ENCODE data around the gene C22orf42. TPM values are rescaled to one million over a fixed set of nuclear protein-coding genes. Genes with fewer than 3 reads are reported as not detected.
"Not testable (repeated sequence)": the region's sequence is repeated elsewhere in the genome, so short reads cannot be mapped to it uniquely, and the experiment has no call there.

The C22orf42 gene
- total RNA-seq, 1 donor from 2014 or later: not detected

DNA sequence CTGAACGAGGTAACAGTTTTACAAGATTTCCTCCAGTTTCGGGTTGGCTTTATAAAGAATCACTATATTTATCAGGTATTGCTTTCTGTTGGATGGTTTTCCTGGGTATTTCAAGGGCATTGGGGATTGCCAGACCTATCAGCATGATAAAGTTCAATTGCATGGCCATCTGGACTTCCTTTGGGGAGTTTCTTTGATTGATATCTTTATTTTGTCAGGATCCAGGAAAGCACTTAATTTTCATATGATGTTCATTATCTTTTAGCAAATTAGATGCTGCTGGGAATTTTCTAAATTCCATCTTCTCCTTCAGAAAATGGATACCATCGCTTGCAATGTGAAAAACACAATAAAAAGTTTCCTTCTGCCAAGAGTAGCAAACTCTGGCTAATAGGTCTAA, 24.5 kb upstream of the C22orf42 start:
- DNase-seq: no peak

DNA sequence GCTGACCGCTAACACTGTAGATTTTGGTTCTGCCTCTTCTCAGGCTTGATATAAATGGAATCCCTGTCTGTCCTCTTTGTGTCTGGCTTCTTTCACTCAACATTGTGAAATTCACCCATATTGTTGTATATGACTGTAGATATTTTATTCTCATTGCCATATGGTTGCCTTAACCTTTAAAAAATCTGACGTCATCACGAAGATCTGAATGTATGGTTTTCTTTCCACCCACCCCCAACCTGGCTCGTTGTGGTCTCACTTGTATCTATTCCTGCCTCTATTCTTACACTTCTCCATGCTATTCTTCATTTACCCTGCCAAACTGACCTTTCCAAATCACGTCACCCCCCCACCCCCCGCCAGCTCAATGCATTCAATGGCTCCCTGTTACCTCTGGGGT, 21.9 kb upstream of the C22orf42 start:
- DNase-seq: no peak

DNA sequence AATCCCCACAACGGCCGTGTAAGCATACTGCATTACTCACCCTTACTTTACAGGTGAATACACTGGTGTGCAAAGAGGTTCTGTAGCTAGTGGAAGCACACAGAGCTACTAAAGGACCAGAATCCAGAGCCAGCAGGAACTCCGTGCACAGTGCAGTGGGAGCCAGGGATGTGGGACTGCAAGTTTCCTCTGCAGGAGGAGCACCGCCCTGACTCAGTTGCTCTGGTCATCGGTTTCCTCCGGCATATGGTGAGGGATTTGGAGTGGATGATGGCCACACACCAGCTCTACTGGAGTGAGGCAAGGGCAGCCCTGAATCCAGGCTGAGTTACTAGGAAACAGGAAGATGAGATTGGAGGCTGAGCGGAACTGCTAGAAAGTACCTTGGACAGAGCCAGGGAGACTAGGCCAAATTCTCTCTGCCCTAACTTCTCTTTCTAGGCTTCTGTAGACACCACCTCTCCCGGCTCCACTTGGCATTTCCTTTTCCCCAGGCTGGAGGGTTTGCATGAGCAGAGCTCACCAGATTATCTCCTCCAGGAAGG, 18.2 kb upstream of the C22orf42 start:
- DNase-seq: no peak

DNA sequence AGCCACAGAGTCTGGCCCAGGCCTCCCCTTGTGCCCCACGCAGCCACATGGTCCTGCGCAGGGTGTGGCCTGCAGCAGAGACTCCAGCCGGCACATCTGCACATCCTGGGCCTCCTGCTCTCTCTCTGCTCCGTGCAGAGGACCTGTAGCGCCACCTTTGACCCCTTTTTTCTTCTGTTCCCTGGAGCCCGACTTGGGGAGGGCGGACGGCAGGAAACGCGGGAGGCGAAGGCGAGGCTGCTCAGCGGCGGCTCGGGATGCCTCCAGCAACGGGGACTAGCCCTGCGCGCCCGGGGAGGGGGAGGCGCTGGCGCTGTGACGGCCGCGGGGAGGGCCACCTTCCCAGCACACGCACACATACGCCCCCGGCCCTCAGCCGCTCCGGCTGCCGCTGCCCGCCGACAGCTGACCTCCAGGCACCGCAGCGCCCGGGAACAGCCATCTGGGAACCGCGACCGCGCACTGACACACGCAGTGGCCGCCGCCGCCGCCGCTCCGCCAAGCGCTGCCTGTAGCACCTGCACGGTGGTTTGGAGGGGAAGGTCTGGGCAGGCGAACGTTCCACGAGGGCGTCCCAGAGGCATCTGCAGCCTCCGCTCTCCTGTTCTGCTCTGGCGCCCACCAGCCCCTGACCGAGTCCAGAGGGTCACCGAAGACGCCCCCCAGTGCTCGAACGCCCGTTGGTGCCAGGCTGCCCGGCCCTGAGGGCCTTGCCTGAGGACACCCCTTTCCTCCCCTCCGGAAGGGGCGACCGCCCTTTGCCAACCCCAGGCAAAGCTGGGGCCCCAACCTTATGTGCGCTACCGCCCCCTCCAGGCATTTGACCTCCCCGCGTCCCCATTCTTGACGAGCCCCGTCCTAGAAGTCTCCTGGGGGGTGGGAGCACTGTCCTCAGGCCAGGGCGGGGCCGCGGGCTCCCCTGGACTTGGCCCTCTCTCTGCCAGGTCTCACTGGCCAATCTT, 16.9 kb upstream of the C22orf42 start:
- DNase-seq: no peak

DNA sequence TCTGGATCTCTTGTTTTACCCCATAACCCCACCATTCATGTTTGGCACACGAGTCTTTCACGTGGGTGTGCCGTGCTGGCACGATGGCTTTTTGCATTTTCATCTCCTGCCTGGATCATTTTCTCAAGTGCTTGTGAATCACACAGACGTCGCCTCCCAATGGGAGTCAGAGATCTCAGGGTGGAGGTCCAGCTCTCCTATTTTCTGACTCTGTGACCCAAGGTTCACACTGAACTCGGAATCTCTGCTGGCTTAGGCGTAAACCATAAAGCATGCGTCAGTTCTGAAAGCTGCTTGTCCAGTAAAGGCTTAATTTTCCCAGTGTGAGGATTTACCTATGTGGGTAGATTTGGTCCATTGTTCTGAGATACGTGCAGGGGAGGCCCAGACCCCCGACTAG, 16.0 kb upstream of the C22orf42 start:
- DNase-seq: no peak

DNA sequence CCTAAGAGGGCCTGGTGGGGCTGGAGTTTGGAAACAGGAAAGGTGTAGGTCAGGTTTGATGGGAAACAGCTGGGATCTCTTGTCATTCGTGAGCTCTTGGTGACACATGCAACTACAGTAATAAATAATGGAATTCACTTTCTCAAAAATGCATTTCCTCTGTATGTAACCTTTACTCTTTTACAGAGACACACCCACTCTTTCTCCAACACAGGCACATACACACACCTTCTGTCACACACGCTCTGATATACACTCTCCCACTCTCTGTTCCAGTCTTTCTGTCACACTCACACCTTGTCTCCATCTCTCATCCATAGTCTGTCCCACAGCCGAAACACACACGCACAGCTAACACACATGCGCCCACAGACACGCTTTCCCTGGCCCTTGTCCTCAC, 6.6 kb upstream of the C22orf42 start:
- no peak for DNase-seq

DNA sequence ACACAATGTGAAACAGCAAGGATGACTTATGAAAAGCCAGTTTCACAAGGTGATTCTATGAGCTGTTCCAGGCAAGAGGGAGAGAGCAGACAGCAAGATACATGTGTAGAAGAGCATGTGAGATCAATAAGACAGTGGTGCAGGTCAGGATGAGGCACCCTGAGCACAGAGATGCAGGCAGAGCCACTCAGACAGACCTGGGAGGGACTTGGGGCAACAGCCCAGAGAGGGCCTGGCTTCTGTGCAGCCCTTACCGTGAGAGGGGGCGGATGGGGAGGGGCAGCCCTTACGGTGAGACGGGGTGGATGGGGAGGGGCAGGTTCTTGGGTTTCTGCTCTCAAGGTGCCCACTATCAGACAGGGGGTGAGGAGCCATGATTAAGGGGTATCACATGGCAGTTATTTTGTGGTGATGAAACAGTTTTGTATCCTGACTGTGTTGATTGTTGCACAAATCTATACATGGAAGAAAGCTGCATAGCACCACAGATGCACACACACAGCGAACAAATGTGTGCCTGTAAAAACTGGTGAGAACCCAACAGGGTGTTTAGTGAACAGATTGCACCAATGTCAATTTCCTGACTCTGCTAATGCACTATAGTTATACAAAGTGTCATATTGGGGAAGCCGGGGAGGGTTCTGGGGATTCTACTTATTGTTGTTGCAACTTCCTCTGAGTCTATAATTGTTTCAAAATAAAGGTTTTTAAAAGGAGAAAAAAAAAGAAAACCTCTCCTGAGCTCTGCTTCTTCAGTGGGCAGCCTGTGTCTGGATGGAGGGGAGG, 5.2 kb upstream of the C22orf42 start:
- DNase-seq: no peak

DNA sequence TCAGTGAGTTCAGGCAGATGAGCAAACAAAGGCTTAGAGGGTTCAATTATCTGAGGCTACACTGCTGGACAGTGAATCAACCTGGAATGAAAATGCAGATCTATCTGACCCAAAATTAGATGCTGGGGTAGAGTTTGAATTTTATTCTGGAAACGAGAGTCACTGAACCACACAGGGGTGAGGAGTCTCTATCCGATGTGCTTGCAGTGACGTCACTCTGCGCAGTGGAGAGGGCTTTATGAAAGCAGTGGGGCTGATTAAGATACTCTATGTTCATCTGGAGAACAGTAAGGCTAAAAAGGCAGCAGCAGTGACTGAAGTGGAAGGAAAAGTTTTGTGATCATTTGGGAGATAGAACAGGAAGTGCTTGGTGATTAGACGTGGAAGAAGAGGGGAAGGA, 1.3 kb upstream of the C22orf42 start:
- not testable (repeated sequence) for DNase-seq

DNA sequence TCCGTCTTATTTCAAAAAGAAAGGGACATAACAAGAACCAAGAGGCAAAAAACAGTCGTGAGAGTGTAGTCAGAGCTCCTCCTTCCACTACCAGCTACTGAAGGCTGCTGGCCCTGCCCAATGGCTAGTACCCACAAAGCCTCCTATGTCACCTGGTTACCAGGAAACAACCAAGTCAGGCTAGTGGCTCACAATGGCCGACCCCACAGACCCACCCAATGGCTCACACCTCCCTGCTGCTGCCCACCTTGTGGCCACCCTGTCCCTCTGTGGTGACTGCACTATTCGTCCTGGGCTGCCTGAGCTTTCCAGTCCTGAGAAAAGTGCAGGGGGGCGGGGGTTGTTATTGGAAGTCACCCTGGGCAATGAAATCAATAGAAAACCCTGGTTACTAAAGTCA, 1.5 kb downstream of the C22orf42 start:
- not testable (repeated sequence) for DNase-seq

DNA sequence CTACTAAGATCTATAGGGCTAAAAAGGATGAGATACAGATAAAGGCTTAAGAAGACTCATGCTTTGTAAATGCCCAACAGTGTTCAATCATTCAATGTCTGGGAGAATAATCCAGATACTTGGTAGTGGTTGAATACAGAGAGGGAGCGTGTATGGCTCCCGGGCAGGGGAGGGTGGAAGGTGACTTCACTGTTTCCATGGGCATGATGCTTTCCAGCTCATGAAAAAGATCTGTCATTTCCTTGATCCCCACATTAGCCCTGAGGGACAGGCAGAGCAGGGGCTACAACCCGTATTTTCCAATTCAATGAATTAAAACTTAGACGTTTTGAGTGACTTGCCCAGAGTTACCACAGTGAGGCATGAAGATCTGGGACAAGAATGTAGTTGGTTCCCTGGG, 4.4 kb downstream of the C22orf42 start:
- not testable (repeated sequence) for DNase-seq

DNA sequence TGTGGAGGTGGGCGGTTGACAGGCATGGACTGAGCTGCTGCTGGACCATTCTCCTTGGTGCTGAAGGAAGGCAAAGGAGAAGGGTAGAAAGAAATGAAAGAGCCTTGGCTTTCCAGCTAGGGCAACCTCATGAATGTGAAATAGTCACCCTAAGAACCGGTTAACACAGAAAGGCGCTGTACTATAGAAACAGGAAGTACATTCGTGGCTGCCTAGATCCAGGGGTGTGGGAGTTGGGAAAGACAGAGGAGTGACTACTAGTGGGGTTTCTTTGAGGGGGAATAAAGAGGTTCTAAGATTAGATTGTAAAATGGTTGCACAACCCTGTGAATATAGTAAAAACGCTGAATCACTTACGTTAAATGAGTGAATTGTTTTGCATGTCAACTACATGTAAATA, 7.5 kb downstream of the C22orf42 start:
- not testable (repeated sequence) for DNase-seq

DNA sequence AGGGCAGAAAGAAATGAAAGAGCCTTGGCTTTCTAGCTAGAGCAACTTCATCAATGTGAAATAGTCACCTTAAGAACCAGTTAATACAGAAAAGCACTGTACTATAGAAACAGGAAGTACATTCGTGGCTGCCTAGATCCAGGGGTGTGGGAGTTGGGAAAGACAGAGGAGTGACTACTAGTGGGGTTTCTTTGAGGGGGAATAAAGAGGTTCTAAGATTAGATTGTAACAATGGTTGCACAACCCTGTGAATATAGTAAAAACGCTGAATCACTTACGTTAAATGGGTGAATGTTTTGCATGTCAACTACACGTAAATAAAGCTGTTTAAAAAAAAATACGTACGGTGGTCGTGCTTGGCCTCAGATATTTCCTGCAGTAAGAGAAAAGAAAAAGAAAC, 8.5 kb downstream of the C22orf42 start:
- DNase-seq: not testable (repeated sequence)

DNA sequence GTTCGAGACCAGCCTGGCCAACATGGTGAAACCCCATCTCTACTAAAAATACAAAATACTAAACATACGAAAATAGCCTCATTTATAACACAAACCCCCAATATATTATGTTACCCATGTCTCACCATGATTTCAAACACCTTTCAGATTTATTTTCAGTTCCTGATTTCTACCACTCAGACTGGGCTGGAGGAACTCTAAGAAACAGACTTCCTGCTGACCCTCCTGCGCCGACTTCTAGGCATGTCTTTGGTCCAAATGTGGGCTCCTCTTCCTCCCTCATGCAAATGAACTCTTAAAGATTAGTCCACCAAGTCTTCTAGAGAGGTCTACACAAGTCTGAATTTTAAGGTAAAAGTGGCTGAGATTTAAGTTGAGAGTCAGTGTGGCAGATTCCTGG, 10.7 kb downstream of the C22orf42 start:
- not testable (repeated sequence) for DNase-seq

DNA sequence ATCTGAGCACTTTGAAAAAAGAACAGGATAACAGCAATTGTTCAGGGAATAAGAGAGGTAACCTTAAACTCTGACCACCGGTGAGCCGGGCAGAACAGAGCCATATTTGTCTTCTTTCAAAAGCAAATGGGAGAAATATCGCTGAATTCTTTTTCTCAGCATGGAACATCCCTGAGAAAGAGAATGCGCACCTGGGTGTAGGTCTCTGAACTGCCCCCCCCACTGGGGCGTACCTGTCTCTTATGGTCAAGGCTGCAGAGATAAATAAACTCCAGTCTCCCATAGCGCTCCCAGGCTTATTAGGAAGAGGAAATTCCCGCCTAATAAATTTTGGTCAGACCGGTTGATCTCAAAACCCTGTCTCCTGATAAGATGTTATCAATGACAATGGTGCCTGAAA, 12.0 kb downstream of the C22orf42 start:
- DNase-seq: not testable (repeated sequence)

DNA sequence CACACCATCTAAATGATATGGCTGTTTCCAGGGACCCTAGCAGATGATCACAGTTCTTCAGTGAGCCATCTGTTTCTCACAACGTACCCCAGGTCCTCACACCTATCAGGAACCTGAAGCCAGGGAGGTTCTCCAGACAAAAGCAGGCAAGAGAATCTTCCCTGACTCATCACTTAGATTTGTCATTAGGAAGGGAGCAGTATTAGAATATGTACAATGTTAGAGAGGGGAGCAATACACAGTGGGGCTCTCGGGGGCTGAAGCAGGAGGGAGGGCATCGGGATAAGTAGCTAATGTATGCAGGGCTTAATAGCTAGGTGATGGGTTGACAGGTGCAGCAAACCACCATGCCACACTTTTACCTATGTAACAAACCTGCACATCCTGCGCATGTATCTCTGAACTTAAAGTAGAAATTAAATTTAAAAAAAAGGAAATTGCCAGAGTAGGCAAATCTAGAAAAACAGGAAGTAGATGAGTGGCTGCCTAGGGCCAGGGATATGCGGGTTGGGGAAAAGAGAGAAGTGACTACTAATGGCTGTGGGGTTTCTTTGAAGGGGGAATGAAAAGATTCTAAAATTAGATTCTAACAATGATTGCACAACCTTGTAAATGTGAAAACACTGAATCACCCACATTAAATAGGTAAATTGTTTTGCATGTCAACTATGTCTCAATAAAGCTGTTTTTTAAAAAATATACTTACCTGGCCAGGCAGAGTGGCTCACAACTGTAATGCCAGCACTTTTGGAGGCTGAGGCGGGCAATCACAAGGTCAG, 14.4 kb downstream of the C22orf42 start:
- peak; percentile 0 for DNase-seq

DNA sequence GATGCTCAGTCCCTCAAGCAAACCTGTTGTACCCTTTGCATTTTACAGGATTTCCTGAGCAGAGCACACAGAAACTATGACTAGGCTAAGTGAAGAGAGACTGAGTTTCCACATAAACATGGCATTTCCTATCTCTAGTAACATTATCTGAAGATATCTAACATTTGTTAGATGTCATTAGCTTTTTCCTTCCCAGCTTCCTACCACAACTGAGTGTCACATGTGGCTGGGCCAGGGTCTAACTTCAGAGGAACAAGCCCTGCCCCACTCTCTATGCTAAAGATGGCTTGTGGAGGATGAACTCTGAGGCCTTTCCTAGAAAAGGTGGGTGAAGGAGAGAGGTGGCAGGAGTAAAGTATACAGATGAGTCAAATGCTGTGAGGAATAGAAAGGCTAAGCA, 16.5 kb downstream of the C22orf42 start:
- no peak for DNase-seq

DNA sequence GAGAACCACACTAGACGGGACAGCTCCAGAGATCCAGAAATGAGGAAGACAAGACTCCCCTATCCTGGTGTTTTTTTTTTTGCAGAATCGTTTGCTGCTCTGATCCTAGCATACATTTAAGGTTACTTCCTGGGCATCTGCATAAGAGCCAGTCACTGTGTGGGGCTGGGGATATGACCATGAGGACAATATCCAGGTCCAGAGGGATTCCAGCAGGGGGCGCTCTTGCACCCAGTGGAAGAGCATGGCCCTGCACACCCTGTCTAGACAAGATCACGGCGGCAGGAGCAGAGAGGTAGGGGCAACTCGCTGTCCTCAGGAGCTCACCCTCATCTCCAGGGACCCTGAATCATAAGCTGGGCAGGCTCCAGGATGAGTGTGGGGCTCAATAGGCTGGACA, 18.4 kb downstream of the C22orf42 start:
- DNase-seq: not testable (repeated sequence)

DNA sequence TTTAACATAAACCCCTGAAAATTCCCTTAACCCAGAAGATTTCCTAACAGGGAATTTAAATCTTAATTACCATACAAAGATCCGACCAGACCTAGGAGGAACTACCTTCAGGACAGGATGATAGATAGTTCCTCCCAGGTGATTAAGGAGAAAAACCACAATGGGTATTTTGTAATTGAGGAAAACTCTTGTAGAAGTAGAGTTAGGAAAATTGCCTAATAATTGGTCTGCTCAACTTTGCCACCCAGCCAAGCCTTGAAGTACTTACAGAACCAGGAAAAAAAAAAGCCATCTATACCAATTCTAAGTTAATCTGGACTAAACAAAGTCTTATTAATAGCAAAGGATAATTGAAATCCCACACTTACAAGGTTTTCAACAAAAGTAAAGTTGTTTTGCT, 20.5 kb downstream of the C22orf42 start:
- not testable (repeated sequence) for DNase-seq

DNA sequence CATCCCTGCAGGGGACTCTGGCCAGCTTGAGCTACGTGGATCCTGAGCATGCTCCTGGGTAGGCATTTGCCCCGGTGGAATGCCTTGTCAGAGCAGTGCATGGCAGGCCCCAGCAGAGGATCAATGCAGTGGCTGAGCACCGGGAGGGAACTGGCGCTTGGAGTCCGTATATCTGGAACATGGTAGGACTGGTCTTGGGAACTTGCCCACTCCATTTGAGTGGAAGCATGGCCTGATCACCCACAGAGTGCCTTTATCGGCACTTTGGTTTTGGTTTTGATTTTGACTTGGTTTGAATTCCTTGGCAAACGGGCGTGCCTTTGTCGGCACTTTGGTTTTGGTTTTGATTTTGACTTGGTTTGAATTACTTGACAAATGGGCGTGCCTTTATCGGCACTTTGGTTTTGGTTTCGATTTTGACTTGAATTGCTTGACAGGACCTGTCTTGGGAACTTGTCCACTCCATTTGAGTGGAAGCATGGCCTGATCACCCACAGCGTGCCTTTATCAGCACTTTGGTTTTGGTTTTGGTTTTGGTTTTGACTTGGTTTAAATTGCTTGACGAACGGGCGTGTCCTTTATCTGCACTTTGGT, 21.3 kb downstream of the C22orf42 start:
- DNase-seq: not testable (repeated sequence)

DNA sequence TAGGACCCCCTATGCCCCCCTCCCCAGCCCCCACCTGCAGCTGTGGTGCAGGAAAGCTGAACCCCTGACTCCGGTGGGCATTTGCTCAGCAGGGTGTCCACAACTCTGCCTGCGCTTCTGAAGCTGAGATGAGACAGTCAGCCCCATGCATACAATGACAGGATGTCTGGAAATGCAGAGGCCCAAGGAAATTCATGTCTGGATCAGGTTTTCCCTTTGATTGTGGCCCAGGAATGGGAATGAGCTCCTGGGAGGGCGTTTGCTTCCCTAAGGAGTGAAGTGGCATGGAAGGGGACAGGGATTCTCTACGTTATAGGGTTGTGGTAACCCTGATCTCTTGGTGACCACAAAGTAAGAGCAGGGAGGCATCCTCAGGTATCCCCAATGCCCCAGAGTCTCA, 22.2 kb downstream of the C22orf42 start:
- DNase-seq: not testable (repeated sequence)

DNA sequence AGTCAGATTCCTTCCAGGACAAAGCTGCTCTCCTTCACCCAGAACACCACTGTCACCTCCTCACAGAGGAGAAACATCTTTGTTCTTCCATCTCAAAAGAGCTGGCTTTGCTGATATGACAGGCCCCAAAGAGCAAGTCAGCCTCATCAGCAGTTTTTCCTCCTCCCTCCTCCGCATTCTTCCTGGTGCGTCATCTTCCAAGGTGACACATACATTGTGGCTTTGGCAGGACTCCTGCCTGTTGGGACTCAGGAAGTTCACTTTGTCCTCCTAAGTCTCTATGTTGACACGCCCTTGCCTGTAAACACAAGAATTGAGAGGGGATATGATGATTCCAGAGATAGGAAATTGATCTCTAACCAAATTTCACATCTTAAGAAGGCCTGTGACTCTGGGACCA, 23.1 kb downstream of the C22orf42 start:
- not testable (repeated sequence) for DNase-seq

DNA sequence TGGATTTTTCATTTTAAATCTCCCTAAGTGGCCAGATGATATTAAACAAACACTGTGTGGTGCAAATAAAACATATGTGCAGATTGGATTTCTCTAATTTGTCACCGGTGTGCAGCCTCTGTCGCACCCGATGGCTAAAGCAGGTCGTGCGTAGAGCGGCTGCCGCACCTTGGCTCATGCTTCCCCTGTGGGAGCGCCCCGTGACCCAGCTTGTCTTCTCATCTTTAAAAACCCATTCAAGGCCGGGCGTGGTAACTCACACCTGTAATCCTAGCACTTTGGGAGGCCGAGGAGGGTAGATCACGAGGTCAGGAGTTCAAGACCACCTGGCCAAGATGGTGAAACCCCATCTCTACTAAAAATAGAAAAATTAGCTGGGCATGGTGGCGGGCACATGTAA, 24.3 kb downstream of the C22orf42 start:
- not testable (repeated sequence) for DNase-seq

Measured in skin of body (tissue), 2 donors.